HG03521 (cell line): ENCODE data around the gene CAMTA1.
"Not testable (repeated sequence)": the region's sequence is repeated elsewhere in the genome, so short reads cannot be mapped to it uniquely, and the experiment has no call there.

ENCODE experiments used
- ATAC-seq: cut with Tn5 transposase; IDR thresholded peaks from one replicate; pipeline ENCODE4 v1.9.1; 2021; ENCODE audit warnings: mild to moderate bottlenecking, moderate library complexity; ENCODE audit not compliant: unreplicated experiment

CAMTA1 gene

GRCh38 chr1:7389906-7390603 is 604.8 kb downstream of the CAMTA1 start:
- ATAC-seq: no peak

GRCh38 chr1:7390604-7391000 is 605.3 kb downstream of the CAMTA1 start:
- no peak for ATAC-seq

- ATAC-seq: no peak
Measured at GRCh38 chr1:7393136-7393535, 607.9 kb downstream of the CAMTA1 start.

- ATAC-seq: no peak
Measured at GRCh38 chr1:7395251-7395650, 610.0 kb downstream of the CAMTA1 start.

GRCh38 chr1:7398982-7399381 is 613.7 kb downstream of the CAMTA1 start:
- ATAC-seq: no peak

- ATAC-seq: no peak
Measured at GRCh38 chr1:7399514-7400125, 614.4 kb downstream of the CAMTA1 start.

- ATAC-seq: no peak
Measured at GRCh38 chr1:7400566-7400965, 615.3 kb downstream of the CAMTA1 start.

GRCh38 chr1:7401814-7402547 is 616.7 kb downstream of the CAMTA1 start:
- ATAC-seq: no peak

- ATAC-seq: no peak
Measured at GRCh38 chr1:7402548-7402850, 617.2 kb downstream of the CAMTA1 start.

- ATAC-seq: no peak
Measured at GRCh38 chr1:7403265-7404045, 618.2 kb downstream of the CAMTA1 start.

- ATAC-seq: no peak
Measured at GRCh38 chr1:7404046-7404742, 618.9 kb downstream of the CAMTA1 start.

GRCh38 chr1:7405844-7406500 is 620.7 kb downstream of the CAMTA1 start:
- ATAC-seq: no peak

- no peak for ATAC-seq
Measured at GRCh38 chr1:7406641-7407543, 621.6 kb downstream of the CAMTA1 start.

- no peak for ATAC-seq
Measured at GRCh38 chr1:7407544-7407895, 622.3 kb downstream of the CAMTA1 start.

- ATAC-seq: no peak
Measured at GRCh38 chr1:7407980-7408770, 622.9 kb downstream of the CAMTA1 start.

- ATAC-seq: no peak
Measured at GRCh38 chr1:7408771-7409150, 623.5 kb downstream of the CAMTA1 start.

GRCh38 chr1:7409278-7409677 is 624.0 kb downstream of the CAMTA1 start:
- ATAC-seq: no peak

GRCh38 chr1:7410156-7410555 is 624.9 kb downstream of the CAMTA1 start:
- ATAC-seq: no peak

- ATAC-seq: not testable (repeated sequence)
Measured at GRCh38 chr1:7417618-7418017, 632.4 kb downstream of the CAMTA1 start.
